ENCODE data around the gene FUT4. TPM values are rescaled to one million over a fixed set of nuclear protein-coding genes. Genes with fewer than 3 reads are reported as not detected.

FUT4 gene
- total RNA-seq, 1 donor from 2014 or later = 6.1 TPM

GRCh38 chr11:94521684-94522083 lies 22.0 kb upstream of the FUT4 start:
- intact Hi-C loops (cut with DNase I) = no loop called here
- DNase-seq (ENCODE audit: extremely low spot score in 2 of 2) = no peak
- TF ChIP-seq POLR2A (IDR thresholded peaks at IDR 0.05) = no peak
- no peak for TF ChIP-seq CTCF (IDR thresholded peaks at IDR 0.05)
- TF ChIP-seq POLR2AphosphoS5 (IDR thresholded peaks at IDR 0.05; ENCODE audit: insufficient read depth in 1 of 2, low read depth in 1 of 2) = no peak
- H3K36me3 ChIP-seq = no peaks in the 10 kb centered on the region
- no peaks in the 10 kb centered on the region for H3K4me1 ChIP-seq
- no peaks in the 10 kb centered on the region for H3K27me3 ChIP-seq
- H3K27ac ChIP-seq = no peak overlapping the region
- no peak overlapping the region for H3K4me3 ChIP-seq
- H3K9me3 ChIP-seq = no peaks in the 10 kb centered on the region

GRCh38 chr11:94524341-94524740 lies 19.4 kb upstream of the FUT4 start:
- Histone ChIP-seq H3K36me3 (no peaks in the 10 kb centered on the region), H3K4me1 (no peaks in the 10 kb centered on the region), H3K27ac (no peak overlapping the region), H3K9me3 (no peaks in the 10 kb centered on the region), H3K27me3 (no peaks in the 10 kb centered on the region), H3K4me3 (no peak overlapping the region)
- DNase-seq (ENCODE audit: extremely low spot score in 2 of 2) = no peak
- TF ChIP-seq POLR2AphosphoS5 (IDR thresholded peaks at IDR 0.05; ENCODE audit: insufficient read depth in 1 of 2, low read depth in 1 of 2) = no peak
- TF ChIP-seq CTCF (IDR thresholded peaks at IDR 0.05) = no peak
- no peak for TF ChIP-seq POLR2A (IDR thresholded peaks at IDR 0.05)
- intact Hi-C loops (cut with DNase I) = no loop called here

GRCh38 chr11:94525546-94526324 lies 18.0 kb upstream of the FUT4 start:
- Histone ChIP-seq H3K9me3 (no peaks in the 10 kb centered on the region), H3K4me3 (no peak overlapping the region), H3K27me3 (no peaks in the 10 kb centered on the region), H3K4me1 (no peaks in the 10 kb centered on the region), H3K27ac (no peak overlapping the region), H3K36me3 (no peaks in the 10 kb centered on the region)
- DNase-seq (ENCODE audit: extremely low spot score in 2 of 2) = no peak
- TF ChIP-seq POLR2AphosphoS5 (IDR thresholded peaks at IDR 0.05; ENCODE audit: insufficient read depth in 1 of 2, low read depth in 1 of 2) (no peak), POLR2A (IDR thresholded peaks at IDR 0.05) (no peak), CTCF (IDR thresholded peaks at IDR 0.05) (no peak)
- intact Hi-C loops (cut with DNase I) = no loop called here

- Histone ChIP-seq H3K4me1 (no peaks in the 10 kb centered on the region), H3K9me3 (no peaks in the 10 kb centered on the region), H3K36me3 (no peaks in the 10 kb centered on the region), H3K27me3 (no peaks in the 10 kb centered on the region), H3K27ac (no peak overlapping the region), H3K4me3 (no peak overlapping the region)
- intact Hi-C loops (cut with DNase I) = no loop called here
- no peak for DNase-seq (ENCODE audit: extremely low spot score in 2 of 2)
- TF ChIP-seq CTCF (IDR thresholded peaks at IDR 0.05) (no peak), POLR2A (IDR thresholded peaks at IDR 0.05) (no peak), POLR2AphosphoS5 (IDR thresholded peaks at IDR 0.05; ENCODE audit: insufficient read depth in 1 of 2, low read depth in 1 of 2) (no peak)
These were observed 16.9 kb upstream of the FUT4 start for GRCh38 chr11:94526645-94527438.

- DNase-seq (ENCODE audit: extremely low spot score in 2 of 2) = no peak
- intact Hi-C loops (cut with DNase I) = no loop called here
- no peak overlapping the region for H3K4me3 ChIP-seq
- TF ChIP-seq POLR2AphosphoS5 (IDR thresholded peaks at IDR 0.05; ENCODE audit: insufficient read depth in 1 of 2, low read depth in 1 of 2) (no peak), CTCF (IDR thresholded peaks at IDR 0.05) (no peak), POLR2A (IDR thresholded peaks at IDR 0.05) (no peak)
- no peaks in the 10 kb centered on the region for H3K4me1 ChIP-seq
- no peaks in the 10 kb centered on the region for H3K27me3 ChIP-seq
- no peak overlapping the region for H3K27ac ChIP-seq
- no peaks in the 10 kb centered on the region for H3K36me3 ChIP-seq
- no peaks in the 10 kb centered on the region for H3K9me3 ChIP-seq
These were observed 15.2 kb upstream of the FUT4 start for GRCh38 chr11:94528551-94528950.

All from vagina (tissue), 2 donors.